GM20000 (cell line): Measurements from ENCODE around the gene ACOX3.

ENCODE experiments used
- DNase-seq: peaks from one replicate; pipeline ENCODE4 v3.0.0; 2012; ENCODE audit warnings: low spot score
- TF ChIP-seq, protein P1 (sequence below): IDR thresholded peaks from 2 replicates; pipeline ENCODE4 v1.5.1; 2012; ENCODE audit warnings: mild to moderate bottlenecking, control low read depth; ENCODE audit errors: extremely low read depth, missing control alignments

The ACOX3 gene

GRCh38 chr4:8353912-8354453, 86.5 kb downstream of the ACOX3 start:
- TF ChIP-seq, protein P1, sequence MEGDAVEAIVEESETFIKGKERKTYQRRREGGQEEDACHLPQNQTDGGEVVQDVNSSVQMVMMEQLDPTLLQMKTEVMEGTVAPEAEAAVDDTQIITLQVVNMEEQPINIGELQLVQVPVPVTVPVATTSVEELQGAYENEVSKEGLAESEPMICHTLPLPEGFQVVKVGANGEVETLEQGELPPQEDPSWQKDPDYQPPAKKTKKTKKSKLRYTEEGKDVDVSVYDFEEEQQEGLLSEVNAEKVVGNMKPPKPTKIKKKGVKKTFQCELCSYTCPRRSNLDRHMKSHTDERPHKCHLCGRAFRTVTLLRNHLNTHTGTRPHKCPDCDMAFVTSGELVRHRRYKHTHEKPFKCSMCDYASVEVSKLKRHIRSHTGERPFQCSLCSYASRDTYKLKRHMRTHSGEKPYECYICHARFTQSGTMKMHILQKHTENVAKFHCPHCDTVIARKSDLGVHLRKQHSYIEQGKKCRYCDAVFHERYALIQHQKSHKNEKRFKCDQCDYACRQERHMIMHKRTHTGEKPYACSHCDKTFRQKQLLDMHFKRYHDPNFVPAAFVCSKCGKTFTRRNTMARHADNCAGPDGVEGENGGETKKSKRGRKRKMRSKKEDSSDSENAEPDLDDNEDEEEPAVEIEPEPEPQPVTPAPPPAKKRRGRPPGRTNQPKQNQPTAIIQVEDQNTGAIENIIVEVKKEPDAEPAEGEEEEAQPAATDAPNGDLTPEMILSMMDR, result no peak
- DNase-seq, result no peak

GRCh38 chr4:8353158-8353669, 87.3 kb downstream of the ACOX3 start:
- TF ChIP-seq, protein P1, result no peak

DNA sequence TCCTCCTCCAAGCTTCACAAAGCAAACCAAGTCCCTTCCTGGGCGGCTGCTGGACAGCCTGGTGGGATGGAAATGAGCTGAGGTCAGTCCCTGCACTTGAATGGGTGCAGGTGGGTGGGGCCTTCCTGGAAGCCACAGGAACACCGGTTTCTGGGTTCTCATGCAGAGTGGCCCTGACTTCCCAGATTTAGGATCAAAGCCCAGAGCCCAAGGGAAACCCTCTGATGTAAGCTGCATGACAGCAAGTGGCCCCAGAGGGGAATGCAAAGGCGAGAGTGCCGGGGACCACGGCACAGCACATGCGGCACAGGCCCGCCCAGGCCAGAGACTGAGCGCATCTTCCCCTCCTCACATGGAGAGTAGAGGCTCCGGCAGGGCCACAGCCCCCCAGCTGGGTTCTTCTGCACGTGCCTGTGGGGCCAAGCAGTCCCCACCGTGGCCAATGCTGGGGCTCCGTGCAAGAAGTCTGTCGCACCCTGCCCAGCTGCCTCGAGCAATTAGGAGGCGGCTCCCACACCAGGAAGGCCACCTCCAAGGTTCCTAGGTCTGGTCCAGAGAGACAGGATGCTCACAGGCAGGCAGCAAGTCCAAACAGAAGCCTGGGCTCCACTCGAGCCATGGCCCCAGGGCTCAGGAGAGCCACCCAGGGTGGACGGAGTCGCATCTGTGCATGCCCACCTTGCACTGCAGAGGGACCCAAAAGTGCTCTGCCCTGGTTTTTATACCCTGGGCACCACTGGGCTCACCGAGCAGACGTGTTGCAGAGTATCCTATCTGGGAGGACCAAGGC, 88.0 kb downstream of the ACOX3 start:
- no peak for DNase-seq
- TF ChIP-seq, protein P1, result no peak

More at GRCh38 chr4:8353158-8353669, 87.3 kb downstream of the ACOX3 start:
- DNase-seq, result no peak

- no peak for DNase-seq
Measured at GRCh38 chr4:8351931-8352367, 88.6 kb downstream of the ACOX3 start.

DNA sequence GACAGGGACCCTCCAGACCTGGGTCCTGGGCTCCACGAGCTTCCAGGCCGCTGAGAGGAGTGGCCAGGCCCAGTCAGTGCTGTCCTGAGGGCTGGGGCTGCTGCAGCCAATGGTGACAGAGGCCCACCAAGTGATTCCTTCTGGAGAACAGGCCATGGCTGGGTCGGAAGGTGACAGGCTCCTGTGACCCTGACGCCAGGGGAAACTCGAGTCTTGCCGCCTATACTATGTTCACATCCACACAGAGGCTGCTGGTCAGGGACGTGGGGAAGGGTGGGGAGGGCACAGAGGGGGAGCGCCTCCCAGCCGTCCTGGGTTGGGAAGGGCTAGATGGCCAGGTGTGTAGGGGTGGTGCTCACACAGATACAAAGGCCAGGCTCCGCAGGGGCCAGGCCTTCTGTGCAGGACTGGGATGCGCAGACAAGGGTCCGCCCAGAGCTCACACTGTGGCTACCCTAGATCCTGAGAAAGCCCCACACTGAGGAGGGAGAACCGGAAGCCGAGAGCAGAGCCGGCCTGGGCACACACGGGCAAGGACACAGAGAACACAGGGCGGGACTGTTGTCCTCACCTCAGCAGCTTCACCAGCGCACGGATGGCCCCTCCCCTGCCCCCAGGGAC, 89.6 kb downstream of the ACOX3 start:
- TF ChIP-seq, protein P1, result no peak
- no peak for DNase-seq

More at GRCh38 chr4:8351931-8352367, 88.6 kb downstream of the ACOX3 start:
- TF ChIP-seq, protein P1, result no peak

DNA sequence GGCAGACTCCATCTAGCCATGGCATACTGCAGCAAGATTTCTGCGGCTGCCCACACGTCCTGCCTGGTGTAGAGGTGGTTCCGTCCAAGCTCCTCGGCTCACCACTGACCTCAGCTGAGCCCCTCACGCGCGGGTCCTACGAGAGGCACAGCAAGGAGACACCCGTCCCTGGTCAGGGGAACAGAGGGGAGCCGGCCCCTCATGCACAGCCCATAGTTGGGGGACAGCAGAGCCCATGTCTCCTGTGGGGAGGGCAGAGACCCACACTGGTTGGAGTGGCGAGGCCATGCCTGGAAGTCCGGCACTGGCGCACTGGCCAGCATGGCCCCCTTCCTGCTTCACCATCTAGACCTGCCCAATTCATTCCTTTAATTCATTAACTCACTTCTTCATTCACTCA, 90.2 kb downstream of the ACOX3 start:
- DNase-seq, result no peak
- TF ChIP-seq, protein P1, result no peak
